Posterior cingulate gyrus (tissue), 11 donors: Measurements from ENCODE around the gene FIBIN.
A peak's percentile ranks its signal among the peaks of the same experiment; 100 is the strongest.
"Not testable (repeated sequence)": the region's sequence is repeated elsewhere in the genome, so short reads cannot be mapped to it uniquely, and the experiment has no call there.

Experiments used
- DNase-seq, 10 donors: peaks; one replicate each; pipeline versions ENCODE4 v3.0.0 to v3.0.0-alpha.2; 2020 to 2021; ENCODE audit warnings: mixed read lengths in 3 of 10
- intact Hi-C: fragments of 100-400 bp; cut with DNase I; formaldehyde crosslinking; loops from one replicate; pipeline ENCODE4 v1.15.1; 2023

FIBIN gene

GRCh38 chr11:26993965-26994457 is at the start of gene FIBIN:
Gene FIBIN (plus strand): TSS chr11:26994112. CDS start chr11:26994527, 415 bp downstream.
- peak in 8 of 10 donors; percentile 8 to 88 (median 28) for DNase-seq
- intact Hi-C loops, result no loop called here

GRCh38 chr11:26944866-26945664 is 48.8 kb upstream of the FIBIN start:
- intact Hi-C loops, result no loop called here
- no peak for DNase-seq

- intact Hi-C loops, result no loop called here
- DNase-seq, result no peak
Measured at GRCh38 chr11:26946257-26946716, 47.6 kb upstream of the FIBIN start.

- DNase-seq, result no peak
- intact Hi-C loops, result no loop called here
Measured at GRCh38 chr11:26947379-26947844, 46.5 kb upstream of the FIBIN start.

GRCh38 chr11:26947904-26948639 is 45.8 kb upstream of the FIBIN start:
- DNase-seq, result no peak
- intact Hi-C loops, result no loop called here

- DNase-seq, result no peak
- intact Hi-C loops, result no loop called here
Measured at GRCh38 chr11:26948881-26949280, 45.0 kb upstream of the FIBIN start.

GRCh38 chr11:26949846-26950245 is 44.1 kb upstream of the FIBIN start:
- intact Hi-C loops, result no loop called here
- DNase-seq, result no peak

GRCh38 chr11:26950260-26950719 is 43.6 kb upstream of the FIBIN start:
- peak in 1 of 10 donors; percentile 59 for DNase-seq
- intact Hi-C loops, result no loop called here

GRCh38 chr11:26951809-26952515 is 42.0 kb upstream of the FIBIN start:
- intact Hi-C loops, result no loop called here
- DNase-seq, result no peak

- intact Hi-C loops, result no loop called here
- no peak for DNase-seq
Measured at GRCh38 chr11:26953770-26954392, 40.0 kb upstream of the FIBIN start.

- intact Hi-C loops, result no loop called here
Measured at GRCh38 chr11:26958005-26958701, 35.8 kb upstream of the FIBIN start.

GRCh38 chr11:26958702-26959049 is 35.2 kb upstream of the FIBIN start:
- intact Hi-C loops, result no loop called here
- DNase-seq, result no peak

More at GRCh38 chr11:26958005-26958701, 35.8 kb upstream of the FIBIN start:
- DNase-seq, result no peak

GRCh38 chr11:26960281-26960680 is 33.6 kb upstream of the FIBIN start:
- intact Hi-C loops, result no loop called here
- no peak for DNase-seq

GRCh38 chr11:26963764-26964163 is 30.1 kb upstream of the FIBIN start:
- no peak for DNase-seq
- intact Hi-C loops, result no loop called here

- intact Hi-C loops, result no loop called here
- no peak for DNase-seq
Measured at GRCh38 chr11:26964339-26964738, 29.6 kb upstream of the FIBIN start.

- DNase-seq, result peak in 1 of 10 donors; percentile 61
Measured at GRCh38 chr11:26964847-26965485, 28.9 kb upstream of the FIBIN start.

GRCh38 chr11:26971961-26972360 is 22.0 kb upstream of the FIBIN start:
- intact Hi-C loops, result no loop called here
- DNase-seq, result no peak

More at GRCh38 chr11:26964847-26965485, 28.9 kb upstream of the FIBIN start:
- intact Hi-C loops, result not testable (repeated sequence)

GRCh38 chr11:26974069-26974783 is 19.7 kb upstream of the FIBIN start:
- DNase-seq, result no peak
- intact Hi-C loops, result no loop called here
